Measurements from ENCODE around the gene RCC2.

- no peak for TF ChIP-seq CTCF (IDR thresholded peaks at IDR 0.05)
- no peak for TF ChIP-seq EP300 (IDR thresholded peaks at IDR 0.05)
- TF ChIP-seq POLR2A (IDR thresholded peaks at IDR 0.05): no peak
Observed at GRCh38 chr1:17439250-17440073, at the start of gene RCC2.

Measured in ovary (tissue), 3 donors.